Fibroblast of skin of left biceps (primary cell): Measurements from ENCODE around the gene PDLIM3.

Experiments
- DNase-seq, 2 experiments: peaks; one replicate each; pipeline ENCODE4 v3.0.0-alpha.2; 2013; ENCODE audit warnings: low read depth in 2 of 2

PDLIM3 gene

DNA sequence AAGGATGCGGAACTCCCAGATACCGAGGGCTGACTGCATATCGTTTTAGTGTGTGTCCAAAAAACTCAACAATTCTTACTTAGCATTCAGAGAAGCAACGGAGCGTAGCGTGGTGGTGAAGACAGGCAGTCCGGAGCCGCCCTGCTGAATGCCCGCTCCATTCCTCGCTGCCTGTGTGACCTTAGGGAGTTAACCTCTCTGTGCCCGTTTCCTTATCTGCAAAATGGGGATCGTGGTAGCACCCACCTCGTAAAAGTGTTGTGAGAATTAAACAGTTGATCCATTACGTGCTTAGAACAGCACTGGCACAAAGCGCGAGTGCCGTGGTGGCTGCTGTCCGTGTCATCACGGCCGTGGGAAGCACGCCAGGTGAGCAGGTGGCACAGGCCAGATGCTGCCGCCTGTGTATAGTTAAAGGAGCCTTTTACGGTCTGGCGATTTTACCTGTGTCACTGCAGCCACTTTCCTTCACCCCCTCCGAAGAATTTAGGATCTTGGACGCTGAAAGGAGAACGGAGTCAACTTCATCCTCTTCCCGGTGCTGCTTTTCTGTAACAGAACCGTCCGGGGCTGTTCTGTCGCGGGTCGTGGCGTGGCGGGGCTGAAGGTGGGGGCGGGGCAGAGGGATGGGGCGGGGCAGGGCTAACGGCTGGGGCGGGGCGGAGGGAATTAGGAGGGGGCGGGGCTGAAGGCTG is 64.7 kb downstream of the PDLIM3 start:
- no peak for DNase-seq

DNA sequence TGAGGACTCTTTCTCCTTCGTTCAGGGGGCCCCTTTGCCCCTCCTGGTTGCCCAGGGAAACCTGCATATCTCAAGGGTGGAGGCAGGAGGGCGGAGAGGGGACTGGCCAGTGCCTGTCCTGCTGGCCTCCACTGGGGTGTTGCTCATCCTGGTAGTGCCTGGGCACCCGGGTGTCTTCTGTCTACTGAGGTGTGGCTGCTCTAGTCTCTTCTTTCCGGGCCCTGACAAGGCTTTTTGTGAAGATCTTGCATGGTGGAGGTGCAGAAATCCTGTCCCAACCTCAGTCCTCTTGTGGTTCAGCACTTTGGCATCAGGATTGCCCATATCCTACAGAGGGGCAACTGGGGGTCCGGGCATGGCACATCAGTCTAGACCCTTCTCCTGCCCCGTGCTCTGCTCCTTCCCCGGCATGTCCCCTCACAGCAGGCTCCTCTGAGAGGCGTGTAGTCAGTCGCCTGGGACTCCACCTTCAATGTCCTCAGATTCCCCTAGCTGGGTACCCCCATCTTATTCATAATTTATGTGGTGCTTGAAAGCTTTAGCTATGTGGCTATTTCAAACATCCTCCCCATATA is 65.6 kb downstream of the PDLIM3 start:
- no peak for DNase-seq

DNA sequence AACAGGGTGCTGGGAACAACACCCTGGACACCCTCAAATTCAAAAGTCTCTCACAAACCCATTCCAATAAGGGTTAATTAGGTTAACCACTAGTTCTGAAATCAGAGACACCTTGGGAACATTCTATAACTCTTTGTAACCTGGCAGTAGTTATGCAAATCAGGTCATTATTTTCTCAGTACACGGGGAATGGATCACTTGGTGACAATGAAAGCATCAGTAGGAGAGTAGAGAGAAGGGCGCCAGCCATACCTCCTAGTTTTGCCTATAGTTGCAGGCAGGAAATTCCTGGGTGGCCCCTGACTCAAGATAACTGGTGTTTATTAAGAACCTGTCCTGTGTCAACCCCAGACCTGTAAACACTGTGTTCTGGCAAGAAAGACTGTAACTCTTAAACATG is 66.3 kb downstream of the PDLIM3 start:
- no peak for DNase-seq

DNA sequence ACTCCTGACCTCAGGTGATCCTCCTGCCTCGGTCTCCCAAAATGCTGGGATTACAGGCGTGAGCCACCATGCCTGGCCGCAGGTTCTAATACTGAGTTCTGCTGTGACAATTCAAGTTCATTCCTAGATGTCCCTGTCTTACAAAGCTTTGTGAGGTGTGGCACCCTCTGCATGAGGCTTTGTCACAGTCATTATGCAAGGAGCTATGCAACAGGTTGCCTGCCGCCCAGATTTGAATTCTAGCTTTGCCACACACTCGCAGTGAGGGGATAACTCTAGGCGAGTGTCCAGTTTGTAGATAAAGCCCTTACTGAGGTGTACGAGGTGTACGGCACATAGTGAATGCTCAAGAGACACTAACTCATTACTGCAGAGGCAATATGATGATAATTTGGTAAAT is 67.3 kb downstream of the PDLIM3 start:
- no peak for DNase-seq

DNA sequence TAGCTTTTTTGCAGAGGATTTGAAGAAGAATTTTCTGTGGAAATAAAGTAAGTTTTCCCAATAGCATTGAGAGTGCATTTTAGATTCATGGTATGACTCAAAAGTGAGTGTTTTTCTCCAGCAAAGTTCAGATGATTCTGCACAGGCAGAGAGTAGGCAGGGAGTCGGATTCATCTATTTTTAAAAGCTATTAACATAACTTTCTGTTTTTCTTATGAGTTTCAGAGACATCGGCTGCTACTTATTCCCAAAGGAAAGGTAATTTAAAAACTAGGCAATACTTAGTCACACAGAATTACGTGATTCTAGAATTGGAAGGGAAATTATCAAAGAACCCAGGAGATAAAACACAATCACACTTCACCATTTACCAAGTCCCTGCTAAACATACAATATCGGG is 68.2 kb downstream of the PDLIM3 start:
- DNase-seq: no peak

DNA sequence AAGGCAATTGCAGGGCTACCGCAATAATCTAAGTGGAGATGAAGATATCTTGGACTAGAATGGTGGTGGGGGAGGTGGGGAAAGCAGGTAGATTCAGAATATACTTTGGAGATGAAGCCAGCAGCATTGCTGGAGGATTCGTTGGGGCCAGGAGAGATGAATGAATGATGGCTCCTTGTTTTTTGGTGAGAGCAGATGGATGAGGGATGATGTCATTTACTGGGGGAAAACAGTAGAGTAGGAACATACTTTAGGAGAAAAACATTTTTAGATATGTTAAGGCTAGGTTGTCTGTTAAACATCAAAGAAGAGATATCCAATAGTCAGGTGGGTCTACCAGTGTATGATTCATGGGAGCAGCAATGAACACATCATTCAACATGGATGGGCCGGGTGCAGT is 69.6 kb downstream of the PDLIM3 start:
- DNase-seq: no peak

DNA sequence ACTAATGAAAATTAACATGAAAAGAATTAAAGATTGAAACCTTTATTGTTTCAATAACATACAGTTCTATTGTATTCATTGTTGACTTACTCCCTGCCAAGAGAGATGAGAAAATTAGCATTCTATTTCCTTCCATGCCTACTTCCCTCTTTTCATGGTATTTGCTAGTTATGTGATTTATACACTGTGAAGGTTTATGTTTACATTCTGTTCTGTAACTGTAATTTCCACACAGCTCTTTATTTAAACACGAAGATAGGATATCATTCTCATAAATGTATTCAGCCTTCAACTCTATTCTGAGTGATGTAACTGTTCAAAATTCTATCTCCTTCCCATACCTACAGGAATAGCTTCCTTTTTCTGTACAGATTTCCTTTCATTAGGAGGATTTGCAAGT is 70.4 kb downstream of the PDLIM3 start:
- no peak for DNase-seq

DNA sequence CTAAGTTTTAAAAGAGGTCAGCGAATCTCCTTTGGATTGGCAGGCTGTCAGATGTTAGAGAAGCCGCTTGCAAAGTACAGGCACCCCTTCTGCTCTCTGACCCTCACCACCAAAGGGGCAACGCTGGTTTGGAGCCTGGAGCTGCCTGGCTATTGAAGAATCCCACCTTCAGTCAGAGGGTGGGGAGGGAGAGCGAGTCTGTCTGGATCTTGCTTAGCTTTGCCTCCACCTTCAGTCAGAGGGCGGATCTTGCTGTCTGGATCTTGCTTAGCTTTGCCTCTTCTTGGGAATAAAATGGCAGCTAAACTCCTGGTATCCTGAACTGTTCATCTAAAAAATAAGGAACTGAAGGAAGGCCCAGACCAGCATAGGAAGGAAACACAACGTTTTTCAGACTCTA is 71.1 kb downstream of the PDLIM3 start:
- DNase-seq: no peak

DNA sequence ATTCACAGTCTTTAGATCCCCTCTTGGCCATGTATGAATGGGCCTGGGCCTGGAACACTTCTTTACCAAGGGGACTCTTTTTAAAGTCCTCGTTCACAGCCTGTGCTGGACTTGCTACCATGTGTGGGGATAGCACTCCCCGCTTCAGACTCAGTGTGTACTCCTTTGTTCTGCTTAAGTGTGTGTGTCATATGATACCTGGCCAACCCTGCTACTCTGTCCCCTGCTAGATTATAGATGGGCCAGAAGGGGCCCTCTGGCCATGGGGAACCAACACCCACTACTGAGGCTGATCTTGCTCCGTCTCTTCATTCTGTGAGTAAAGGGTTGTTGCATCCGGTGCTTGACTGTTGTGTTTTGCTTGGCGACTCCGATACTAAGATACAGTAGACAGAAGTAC is 71.8 kb downstream of the PDLIM3 start:
- DNase-seq: no peak

DNA sequence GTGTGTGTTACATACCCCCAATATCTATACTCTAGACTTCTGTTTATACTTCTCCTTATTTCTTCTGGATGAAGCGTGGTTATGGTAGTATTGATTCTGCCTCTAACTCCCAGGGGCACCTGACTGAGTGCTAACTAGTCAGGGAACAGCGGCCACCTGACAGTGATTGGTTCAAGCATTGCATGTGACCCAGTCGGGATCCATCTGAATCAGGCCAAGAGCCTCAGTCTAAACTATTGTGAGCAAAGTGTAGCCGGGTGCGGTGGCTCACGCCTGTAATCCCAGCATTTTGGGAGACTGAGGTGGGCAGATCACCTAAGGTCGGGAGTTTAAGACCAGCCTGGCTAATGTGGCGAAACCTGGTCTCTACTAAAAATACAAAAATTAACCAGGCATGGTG is 73.7 kb downstream of the PDLIM3 start:
- no peak for DNase-seq

DNA sequence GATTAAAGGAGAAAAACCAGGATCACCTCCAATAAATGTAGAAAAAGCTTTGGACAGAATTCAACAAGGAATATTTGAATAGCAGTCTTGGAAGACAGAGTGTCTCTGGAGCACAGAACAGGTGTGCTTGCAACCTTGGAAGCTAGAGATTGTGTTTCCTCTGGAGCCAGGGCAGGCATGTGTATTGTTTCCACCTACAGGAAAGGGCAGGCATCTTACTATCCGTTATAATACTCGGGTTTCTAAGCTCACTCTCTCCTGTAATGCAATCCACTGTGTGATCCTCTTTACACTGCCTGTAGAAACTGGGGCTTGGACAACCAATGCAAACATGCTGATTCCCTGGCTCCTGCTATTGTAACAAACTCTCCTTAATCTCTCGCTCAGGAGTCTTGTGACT is 78.2 kb downstream of the PDLIM3 start:
- no peak for DNase-seq

DNA sequence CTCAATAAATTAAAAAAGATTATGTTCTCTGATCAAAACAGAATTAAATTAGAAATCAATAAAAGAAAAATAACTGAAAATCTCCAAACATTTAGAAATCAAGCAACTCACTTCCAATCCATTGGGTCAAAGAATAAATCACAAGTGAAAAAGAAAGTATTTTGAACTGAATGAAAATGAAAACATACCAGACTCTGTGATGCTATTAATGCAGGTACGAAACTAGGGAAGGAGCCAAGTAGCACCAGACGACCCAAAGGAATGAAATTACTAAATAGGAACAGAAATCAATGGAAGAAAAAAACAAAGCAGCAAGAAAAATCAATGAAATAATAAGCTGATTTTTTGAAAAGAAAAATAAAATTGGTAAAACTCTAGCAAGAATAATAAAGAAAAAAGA is 79.2 kb downstream of the PDLIM3 start:
- DNase-seq: no peak
